OCI-LY1 (cell line): ENCODE results near the gene P3H3.

ENCODE experiments used
- H2AFZ ChIP-seq: fragments of 200-600 bp; sonication (generic), shearing (Covaris generic); 2 replicates; pipeline ENCODE4 v1.6.0; 2014; ENCODE audit warnings: antibody characterized with exemption, mild to moderate bottlenecking, low read length
- H3F3A ChIP-seq: fragments of 200-600 bp; sonication (generic), shearing (Covaris generic); 2 replicates; pipeline ENCODE4 v1.6.0; 2014; ENCODE audit warnings: mild to moderate bottlenecking, antibody characterized with exemption, low read length, moderate library complexity; ENCODE audit not compliant: insufficient read depth
- H3K27ac ChIP-seq: fragments of 200-600 bp; sonication (generic); 2 replicates; pipeline ENCODE4 v1.5.1; 2014; ENCODE audit warnings: low read length, mixed run types, mild to moderate bottlenecking, low read depth; ENCODE audit not compliant: poor library complexity, severe bottlenecking
- H3K27me3 ChIP-seq: fragments of 200-600 bp; sonication (generic); 2 replicates; pipeline ENCODE4 v1.6.0; 2014; ENCODE audit warnings: antibody characterized with exemption, mild to moderate bottlenecking, low read length, moderate library complexity; ENCODE audit not compliant: insufficient read depth
- H3K36me3 ChIP-seq: fragments of 200-600 bp; sonication (generic); 2 replicates; pipeline ENCODE4 v1.6.1; 2014; ENCODE audit warnings: mild to moderate bottlenecking, antibody characterized with exemption, low read length, moderate library complexity, mixed read lengths; ENCODE audit not compliant: insufficient read depth
- H3K4me1 ChIP-seq: fragments of 200-600 bp; sonication (generic); 2 replicates; pipeline ENCODE4 v1.5.1; 2014; ENCODE audit warnings: mild to moderate bottlenecking, low read length, moderate library complexity; ENCODE audit not compliant: insufficient read depth, severe bottlenecking
- H3K4me2 ChIP-seq: fragments of 200-600 bp; sonication (generic), shearing (Covaris generic); 2 replicates; pipeline ENCODE4 v1.6.1; 2014; ENCODE audit warnings: low read length
- H3K4me3 ChIP-seq: fragments of 200-600 bp; sonication (generic); 2 replicates; pipeline ENCODE4 v1.5.1; 2014; ENCODE audit warnings: low read length, low read depth, mild to moderate bottlenecking, mixed read lengths; ENCODE audit not compliant: poor library complexity, severe bottlenecking
- H3K79me2 ChIP-seq: fragments of 200-600 bp; shearing (Covaris generic); 2 replicates; pipeline ENCODE4 v1.6.1; 2016; ENCODE audit warnings: mixed run types, low read length, mixed read lengths; ENCODE audit not compliant: insufficient read depth
- H3K9ac ChIP-seq: fragments of 200-600 bp; sonication (generic), shearing (Covaris generic); 2 replicates; pipeline ENCODE4 v1.6.1; 2014; ENCODE audit warnings: mild to moderate bottlenecking, low read length, mixed read lengths
- H3K9me2 ChIP-seq: fragments of 200-600 bp; sonication (generic), shearing (Covaris generic); 2 replicates; pipeline ENCODE4 v1.6.1; 2014; ENCODE audit warnings: low read depth, mild to moderate bottlenecking, low read length, mixed read lengths
- H3K9me3 ChIP-seq: fragments of 200-600 bp; shearing (Covaris generic); 2 replicates; pipeline ENCODE4 v1.6.1; 2014; ENCODE audit warnings: low read length, mixed read lengths
- H4K20me1 ChIP-seq: fragments of 200-600 bp; sonication (generic), shearing (Covaris generic); 2 replicates; pipeline ENCODE4 v1.6.0; 2016; ENCODE audit warnings: mild to moderate bottlenecking, low read length; ENCODE audit not compliant: insufficient read depth
- EZH2 ChIP-seq: fragments of 200-600 bp; sonication (generic), shearing (Covaris generic); IDR thresholded peaks from 2 replicates; pipeline ENCODE4 v1.8.0; 2017; ENCODE audit warnings: borderline replicate concordance, mixed run types, mild to moderate bottlenecking, antibody characterized with exemption, low read length, moderate library complexity, mixed read lengths
- TF ChIP-seq, protein P1 (sequence below): fragments of 200-600 bp; sonication (generic), shearing (Covaris generic); IDR thresholded peaks from 2 replicates; pipeline ENCODE4 v1.5.1; 2017; ENCODE audit warnings: mild to moderate bottlenecking, antibody characterized with exemption, low read length, moderate library complexity, mixed read lengths

The P3H3 gene

GRCh38 chr12:6842075-6842474, 13.9 kb downstream of the P3H3 start:
- Histone ChIP-seq H3K9ac (no peak overlapping the region), H4K20me1 (no peaks in the 10 kb centered on the region), H3K27ac (no peak overlapping the region), H2AFZ (no peak overlapping the region), H3F3A (0 out of 2 replicates have a peak, but pooled peaks cover 3% of the 10 kb centered on the region), H3K4me2 (no peak overlapping the region), H3K36me3 (peaks cover 12% of the 10 kb centered on the region; the same call in 1 of the 2 replicates), H3K9me3 (no peaks in the 10 kb centered on the region), H3K9me2 (no peaks in the 10 kb centered on the region), H3K4me1 (peaks cover 41% of the 10 kb centered on the region), H3K79me2 (no peaks in the 10 kb centered on the region), H3K27me3 (no peaks in the 10 kb centered on the region; the same call in 1 of the 2 replicates), H3K4me3 (no peak overlapping the region)
- TF ChIP-seq EZH2 = no peak
- TF ChIP-seq, protein P1, sequence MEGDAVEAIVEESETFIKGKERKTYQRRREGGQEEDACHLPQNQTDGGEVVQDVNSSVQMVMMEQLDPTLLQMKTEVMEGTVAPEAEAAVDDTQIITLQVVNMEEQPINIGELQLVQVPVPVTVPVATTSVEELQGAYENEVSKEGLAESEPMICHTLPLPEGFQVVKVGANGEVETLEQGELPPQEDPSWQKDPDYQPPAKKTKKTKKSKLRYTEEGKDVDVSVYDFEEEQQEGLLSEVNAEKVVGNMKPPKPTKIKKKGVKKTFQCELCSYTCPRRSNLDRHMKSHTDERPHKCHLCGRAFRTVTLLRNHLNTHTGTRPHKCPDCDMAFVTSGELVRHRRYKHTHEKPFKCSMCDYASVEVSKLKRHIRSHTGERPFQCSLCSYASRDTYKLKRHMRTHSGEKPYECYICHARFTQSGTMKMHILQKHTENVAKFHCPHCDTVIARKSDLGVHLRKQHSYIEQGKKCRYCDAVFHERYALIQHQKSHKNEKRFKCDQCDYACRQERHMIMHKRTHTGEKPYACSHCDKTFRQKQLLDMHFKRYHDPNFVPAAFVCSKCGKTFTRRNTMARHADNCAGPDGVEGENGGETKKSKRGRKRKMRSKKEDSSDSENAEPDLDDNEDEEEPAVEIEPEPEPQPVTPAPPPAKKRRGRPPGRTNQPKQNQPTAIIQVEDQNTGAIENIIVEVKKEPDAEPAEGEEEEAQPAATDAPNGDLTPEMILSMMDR = no peak

DNA sequence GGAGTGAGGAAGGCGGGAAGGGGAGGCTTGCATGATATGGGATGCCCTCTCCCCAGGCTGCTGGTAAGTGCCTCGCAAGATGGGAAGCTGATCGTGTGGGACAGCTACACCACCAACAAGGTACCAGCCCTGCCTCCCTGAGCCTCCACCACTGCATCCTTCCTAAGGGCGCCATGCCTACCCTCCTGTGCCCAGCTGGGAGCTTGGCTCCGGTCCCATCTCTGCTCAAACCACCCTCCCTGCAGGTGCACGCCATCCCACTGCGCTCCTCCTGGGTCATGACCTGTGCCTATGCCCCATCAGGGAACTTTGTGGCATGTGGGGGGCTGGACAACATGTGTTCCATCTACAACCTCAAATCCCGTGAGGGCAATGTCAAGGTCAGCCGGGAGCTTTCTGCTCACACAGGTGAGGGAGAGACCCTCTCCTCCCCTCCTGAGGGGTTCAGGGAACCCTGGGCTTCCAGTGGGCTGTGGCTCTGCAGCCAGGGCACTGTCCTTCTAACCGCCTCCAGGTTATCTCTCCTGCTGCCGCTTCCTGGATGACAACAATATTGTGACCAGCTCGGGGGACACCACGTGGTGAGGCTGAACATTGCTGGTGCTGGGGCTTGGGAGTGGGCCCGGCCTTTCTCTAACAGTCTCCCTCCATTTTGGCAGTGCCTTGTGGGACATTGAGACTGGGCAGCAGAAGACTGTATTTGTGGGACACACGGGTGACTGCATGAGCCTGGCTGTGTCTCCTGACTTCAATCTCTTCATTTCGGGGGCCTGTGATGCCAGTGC, 15.1 kb downstream of the P3H3 start:
- Histone ChIP-seq H3K4me3 (peak overlapping the region; percentile 8), H3K9me2 (no peaks in the 10 kb centered on the region), H3K27me3 (no peaks in the 10 kb centered on the region), H3K9me3 (no peaks in the 10 kb centered on the region), H4K20me1 (no peaks in the 10 kb centered on the region), H2AFZ (no peak overlapping the region), H3K4me2 (peak overlapping the region; percentile 42; the same call in 1 of the 2 replicates), H3F3A (0 out of 2 replicates have a peak, but pooled peaks cover 3% of the 10 kb centered on the region), H3K9ac (peak overlapping the region; percentile 13; the same call in 1 of the 2 replicates), H3K79me2 (no peaks in the 10 kb centered on the region), H3K36me3 (peaks cover 25% of the 10 kb centered on the region; the same call in 1 of the 2 replicates), H3K27ac (no peak overlapping the region), H3K4me1 (peaks cover 41% of the 10 kb centered on the region)
- TF ChIP-seq, protein P1 = peak; percentile 38; the same call in 1 of the 2 replicates
- no peak for TF ChIP-seq EZH2

GRCh38 chr12:6845395-6845794, 17.2 kb downstream of the P3H3 start:
- Histone ChIP-seq H3K4me1 (peaks cover 44% of the 10 kb centered on the region), H3K27me3 (no peaks in the 10 kb centered on the region), H3F3A (0 out of 2 replicates have a peak, but pooled peaks cover 3% of the 10 kb centered on the region), H3K9me2 (no peaks in the 10 kb centered on the region), H2AFZ (no peak overlapping the region), H3K4me3 (no peak overlapping the region), H3K4me2 (no peak overlapping the region), H3K79me2 (peaks cover 3% of the 10 kb centered on the region; the same call in 1 of the 2 replicates), H3K9me3 (no peaks in the 10 kb centered on the region), H4K20me1 (no peaks in the 10 kb centered on the region), H3K36me3 (peaks cover 43% of the 10 kb centered on the region), H3K27ac (no peak overlapping the region), H3K9ac (no peak overlapping the region)
- no peak for TF ChIP-seq EZH2
- TF ChIP-seq, protein P1 = no peak
